Measurements from ENCODE around the gene CTDSP1. TPM values are rescaled to one million over a fixed set of nuclear protein-coding genes. Genes with fewer than 3 reads are reported as not detected.
A peak's percentile ranks its signal among the peaks of the same experiment; 100 is the strongest.

The CTDSP1 gene
- total RNA-seq, 2 donors from 2014 or later = 8.1 to 86.8 TPM

DNA sequence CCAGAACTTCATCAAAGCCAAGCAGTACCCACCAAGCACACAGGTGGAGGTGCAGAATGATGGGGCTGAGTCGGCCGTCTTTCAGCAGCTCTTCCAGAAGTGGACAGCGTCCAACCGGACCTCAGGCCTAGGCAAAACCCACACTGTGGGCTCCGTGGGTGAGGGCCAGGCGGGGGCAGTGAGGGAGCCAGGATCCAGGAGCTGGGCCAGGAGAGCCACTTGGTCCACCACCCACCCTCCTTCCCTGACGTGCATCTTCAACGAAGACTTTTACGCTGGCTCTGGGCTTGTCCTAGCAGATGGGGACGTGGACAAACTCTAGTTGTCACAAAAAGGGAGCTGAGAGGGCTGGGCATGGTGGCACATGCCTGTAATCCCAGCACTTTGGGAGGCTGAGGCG lies 31.1 kb downstream of the CTDSP1 start:
- no peak for DNase-seq (ENCODE audit: low spot score in 2 of 2)
- ATAC-seq = no peak
- Mint-ChIP-seq H3K9me3 (no peaks in the 10 kb centered on the region), H3K36me3 (no peaks in the 10 kb centered on the region), H3K27ac (no peak overlapping the region)

GRCh38 chr2:218431878-218432277 lies 32.2 kb downstream of the CTDSP1 start:
- DNase-seq (ENCODE audit: low spot score in 2 of 2) = no peak
- Mint-ChIP-seq H3K36me3 (no peaks in the 10 kb centered on the region), H3K9me3 (no peaks in the 10 kb centered on the region), H3K27ac (no peak overlapping the region)
- ATAC-seq = peak in 1 of 2 donors; percentile 8

DNA sequence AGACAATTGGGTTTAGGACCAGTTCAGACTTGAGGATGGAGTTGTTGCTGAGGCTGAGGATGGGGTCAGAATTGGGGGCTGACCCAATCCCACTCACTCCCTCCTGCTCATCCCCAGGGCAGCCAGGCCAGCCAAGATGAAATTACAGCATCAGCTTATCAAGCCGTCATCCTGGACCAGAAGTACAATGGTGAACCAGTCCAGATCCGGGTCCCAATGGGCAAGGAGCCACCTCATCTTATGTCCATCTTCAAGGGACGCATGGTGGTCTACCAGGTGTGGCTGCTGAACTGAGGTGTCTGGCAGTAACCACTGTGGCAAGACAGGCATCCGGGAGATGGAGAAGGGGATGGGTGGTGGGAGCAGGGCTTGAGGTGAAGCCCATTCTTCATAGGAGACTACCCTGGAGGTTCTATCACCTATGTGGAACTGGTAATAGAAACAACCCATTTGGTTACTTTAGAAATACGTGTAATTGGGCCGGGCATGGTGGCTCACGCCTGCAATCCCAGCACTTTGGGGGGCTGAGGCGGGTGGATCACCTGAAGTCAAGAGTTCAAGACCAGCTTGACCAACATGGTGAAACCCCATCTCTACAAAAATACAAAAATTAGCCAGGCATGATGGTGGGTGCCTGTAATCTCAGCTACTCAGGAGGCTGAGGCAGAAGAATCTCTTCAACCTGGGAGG lies 33.2 kb downstream of the CTDSP1 start:
- Mint-ChIP-seq H3K27ac (no peak overlapping the region), H3K36me3 (no peaks in the 10 kb centered on the region), H3K9me3 (no peaks in the 10 kb centered on the region)
- ATAC-seq (no peak), DNase-seq (ENCODE audit: low spot score in 2 of 2) (no peak)

GRCh38 chr2:218434456-218434855 lies 34.8 kb downstream of the CTDSP1 start:
- ATAC-seq (no peak), DNase-seq (ENCODE audit: low spot score in 2 of 2) (peak in 1 of 2 donors; percentile 33)
- no peaks in the 10 kb centered on the region for H3K9me3 Mint-ChIP-seq
- no peak overlapping the region for H3K27ac Mint-ChIP-seq
- H3K36me3 Mint-ChIP-seq = no peaks in the 10 kb centered on the region

DNA sequence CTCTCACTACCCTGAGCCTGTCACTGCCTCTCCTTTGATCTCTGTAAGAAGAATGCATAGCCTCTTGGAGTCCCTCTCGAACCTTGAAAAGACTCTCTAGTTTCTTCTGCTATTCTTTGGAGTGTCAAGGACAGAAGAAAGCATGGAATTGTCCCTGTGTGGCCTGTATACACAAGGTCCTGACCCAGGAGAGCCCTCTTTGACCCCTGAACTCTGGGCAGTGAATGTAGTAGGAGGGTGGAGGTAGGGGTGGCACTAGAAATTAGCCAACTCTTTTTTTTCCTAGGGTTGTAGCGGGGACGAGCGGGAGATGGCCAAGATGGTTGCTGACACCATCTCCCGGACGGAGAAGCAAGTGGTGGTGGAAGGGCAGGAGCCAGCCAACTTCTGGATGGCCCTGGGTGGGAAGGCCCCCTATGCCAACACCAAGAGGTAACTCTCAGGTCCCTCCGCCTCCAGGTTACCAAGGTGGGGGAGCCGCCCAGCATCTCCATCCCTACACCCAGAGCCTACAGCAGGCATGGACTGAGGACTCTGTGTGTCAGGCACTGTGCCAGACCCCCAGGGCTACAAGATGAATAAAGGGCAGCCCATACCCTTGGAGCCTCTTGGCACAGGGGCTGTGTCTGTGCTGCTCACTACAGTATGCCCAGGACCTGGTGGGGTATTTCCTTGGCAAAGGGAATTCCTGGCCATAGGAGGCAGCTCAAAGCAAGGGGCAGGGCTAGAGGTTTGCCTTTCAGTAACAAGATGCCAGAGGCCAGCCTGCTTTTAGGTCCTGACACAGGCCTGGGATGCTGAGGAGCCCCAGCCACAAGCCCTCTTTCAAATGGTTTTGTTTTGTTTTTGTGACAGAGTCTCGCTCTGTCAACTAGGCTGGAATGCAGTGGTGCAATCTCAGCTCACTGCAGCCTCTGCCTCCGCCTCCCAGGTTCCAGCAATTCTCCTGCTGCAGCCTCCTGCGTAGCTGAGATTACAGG lies 35.6 kb downstream of the CTDSP1 start:
- Mint-ChIP-seq H3K27ac (peak overlapping the region in 1 of 2 donors; percentile 1), H3K9me3 (no peaks in the 10 kb centered on the region), H3K36me3 (no peaks in the 10 kb centered on the region)
- peak in 1 of 2 donors; percentile 38 for DNase-seq (ENCODE audit: low spot score in 2 of 2)
- no peak for ATAC-seq

- ATAC-seq = no peak
- Mint-ChIP-seq H3K9me3 (no peaks in the 10 kb centered on the region), H3K27ac (no peak overlapping the region), H3K36me3 (no peaks in the 10 kb centered on the region)
- peak in 1 of 2 donors; percentile 30 for DNase-seq (ENCODE audit: low spot score in 2 of 2)
Observed at GRCh38 chr2:218436992-218437391, 37.3 kb downstream of the CTDSP1 start.

DNA sequence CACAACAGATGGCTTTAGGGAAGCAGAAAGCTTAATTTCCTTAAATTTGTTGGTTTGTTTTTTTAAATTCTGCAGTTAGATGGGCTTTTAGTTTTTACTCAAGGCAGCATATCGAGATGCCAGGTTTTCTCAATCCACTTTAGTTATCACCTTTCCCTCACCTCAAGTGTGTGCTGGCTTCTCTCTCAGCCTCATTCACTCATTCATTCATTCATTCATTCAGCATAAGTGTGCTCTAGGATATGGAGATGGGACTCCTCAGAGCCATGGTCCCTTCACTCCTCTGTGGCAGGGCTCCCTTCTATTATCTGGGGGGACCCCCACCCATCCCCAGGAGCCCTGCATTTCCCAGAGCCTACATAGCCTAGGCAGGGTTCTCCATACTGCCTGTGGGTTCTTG lies 38.3 kb downstream of the CTDSP1 start:
- ATAC-seq = no peak
- DNase-seq (ENCODE audit: low spot score in 2 of 2) = no peak
- Mint-ChIP-seq H3K36me3 (no peaks in the 10 kb centered on the region), H3K9me3 (no peaks in the 10 kb centered on the region), H3K27ac (no peak overlapping the region)

DNA sequence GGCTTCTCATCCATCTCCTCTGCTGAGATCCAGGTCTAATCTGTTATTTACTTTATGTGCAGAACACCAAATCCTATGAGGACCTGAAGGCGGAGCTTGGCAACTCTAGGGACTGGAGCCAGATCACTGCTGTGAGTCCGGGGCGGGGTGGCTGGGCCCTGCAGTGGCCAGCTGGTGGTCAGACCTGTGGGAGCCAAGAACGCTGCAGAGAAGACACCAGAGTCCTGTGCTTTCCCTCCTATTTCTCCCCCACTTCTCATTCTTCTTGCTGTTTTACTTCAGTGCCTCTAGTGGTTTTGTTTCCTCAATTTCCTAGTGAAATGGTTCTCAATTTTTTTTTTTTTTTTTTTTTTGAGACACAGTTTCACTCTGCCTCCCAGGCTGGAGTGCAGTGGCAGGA lies 38.9 kb downstream of the CTDSP1 start:
- ATAC-seq (no peak), DNase-seq (ENCODE audit: low spot score in 2 of 2) (no peak)
- Mint-ChIP-seq H3K36me3 (no peaks in the 10 kb centered on the region), H3K9me3 (no peaks in the 10 kb centered on the region), H3K27ac (peak overlapping the region in 1 of 2 donors; percentile 9)

GRCh38 chr2:218444692-218445357 lies 45.2 kb downstream of the CTDSP1 start:
- ATAC-seq (no peak), DNase-seq (ENCODE audit: low spot score in 2 of 2) (no peak)
- peak overlapping the region in 1 of 2 donors; percentile 67 for H3K27ac Mint-ChIP-seq
- H3K36me3 Mint-ChIP-seq = peaks cover 5 to 12% of the 10 kb centered on the region in 2 donors
- no peaks in the 10 kb centered on the region for H3K9me3 Mint-ChIP-seq

- Mint-ChIP-seq H3K27ac (peak overlapping the region in 1 of 2 donors; percentile 70), H3K9me3 (no peaks in the 10 kb centered on the region), H3K36me3 (peaks cover 12 to 17% of the 10 kb centered on the region in 2 donors)
- no peak for DNase-seq (ENCODE audit: low spot score in 2 of 2)
- ATAC-seq = no peak
Observed at GRCh38 chr2:218445602-218446001, 45.9 kb downstream of the CTDSP1 start.

- no peak for DNase-seq (ENCODE audit: low spot score in 2 of 2)
- H3K27ac Mint-ChIP-seq = peak overlapping the region in 1 of 2 donors; percentile 70
- ATAC-seq = no peak
- H3K9me3 Mint-ChIP-seq = no peaks in the 10 kb centered on the region
- peaks cover 12 to 17% of the 10 kb centered on the region in 2 donors for H3K36me3 Mint-ChIP-seq
Observed at GRCh38 chr2:218446547-218446946, 46.9 kb downstream of the CTDSP1 start.

GRCh38 chr2:218447072-218447471 lies 47.4 kb downstream of the CTDSP1 start:
- Mint-ChIP-seq H3K9me3 (no peaks in the 10 kb centered on the region), H3K27ac (no peak overlapping the region), H3K36me3 (peaks cover 12 to 17% of the 10 kb centered on the region in 2 donors)
- ATAC-seq (no peak), DNase-seq (ENCODE audit: low spot score in 2 of 2) (no peak)

- Mint-ChIP-seq H3K27ac (no peak overlapping the region), H3K9me3 (no peaks in the 10 kb centered on the region), H3K36me3 (peaks cover 12 to 23% of the 10 kb centered on the region in 2 donors)
- no peak for ATAC-seq
- DNase-seq (ENCODE audit: low spot score in 2 of 2) = no peak
Observed at GRCh38 chr2:218448934-218449333, 49.3 kb downstream of the CTDSP1 start.

GRCh38 chr2:218452079-218452478 lies 52.4 kb downstream of the CTDSP1 start:
- DNase-seq (ENCODE audit: low spot score in 2 of 2) (no peak), ATAC-seq (no peak)
- peaks cover 33 to 53% of the 10 kb centered on the region in 2 donors for H3K36me3 Mint-ChIP-seq
- peaks cover 0 to 4% of the 10 kb centered on the region in 2 donors for H3K9me3 Mint-ChIP-seq
- no peak overlapping the region for H3K27ac Mint-ChIP-seq

All from activated naive CD4-positive, alpha-beta T cell treated with anti-CD3 and anti-CD28 coated beads, Interleukin-2, amount 50 U/mL, for 72 hours (primary cell).